GM12878 (cell line): Measurements from ENCODE around the gene ITLN1.

Experiments
- CHD1 ChIP-seq: IDR thresholded peaks from 2 replicates; pipeline ENCODE4 v1.6.1; 2012; ENCODE audit warnings: low read depth, low read length, improper control_type of control experiment
- CHD4 ChIP-seq: fragments of 200-600 bp; sonication (generic); IDR thresholded peaks from 2 replicates; pipeline ENCODE4 v1.6.1; 2016; ENCODE audit warnings: mild to moderate bottlenecking
- EGR1 ChIP-seq, 2 experiments: IDR thresholded peaks; 1 replicate in 1 of 2; 2 replicates in 1 of 2; pipeline ENCODE4 v1.6.1; 2011 to 2012; ENCODE audit warnings: low read depth in 2 of 2, low read length in 2 of 2, borderline replicate concordance in 1 of 2, mild to moderate bottlenecking in 1 of 2, moderate library complexity in 1 of 2
- NBN ChIP-seq: fragments of 450-650 bp; IDR thresholded peaks from 2 replicates; pipeline ENCODE4 v1.6.1; 2016
- POLR2AphosphoS5 ChIP-seq: IDR thresholded peaks from 2 replicates; pipeline ENCODE4 v1.6.1; 2011; ENCODE audit warnings: mild to moderate bottlenecking, low read length, inconsistent platforms
- TF ChIP-seq, protein P1 (sequence below), 3 experiments: IDR thresholded peaks in 2 of 3; conservative IDR thresholded peaks in 1 of 3; 2 replicates each; pipeline ENCODE4 v1.5.1; 2011; ENCODE audit warnings: low read depth in 3 of 3, low read length in 3 of 3, mild to moderate bottlenecking in 3 of 3, control low read depth in 2 of 3, moderate library complexity in 2 of 3, inconsistent platforms in 1 of 3, mixed read lengths in 1 of 3; ENCODE audit not compliant: control insufficient read depth in 2 of 3, insufficient read depth in 1 of 3; ENCODE audit errors: extremely low read depth in 1 of 3
- TF ChIP-seq, protein P2 (sequence below): IDR thresholded peaks from 2 replicates; pipeline ENCODE4 v1.6.1; 2012; ENCODE audit warnings: mild to moderate bottlenecking, low read depth, low read length

DNA sequence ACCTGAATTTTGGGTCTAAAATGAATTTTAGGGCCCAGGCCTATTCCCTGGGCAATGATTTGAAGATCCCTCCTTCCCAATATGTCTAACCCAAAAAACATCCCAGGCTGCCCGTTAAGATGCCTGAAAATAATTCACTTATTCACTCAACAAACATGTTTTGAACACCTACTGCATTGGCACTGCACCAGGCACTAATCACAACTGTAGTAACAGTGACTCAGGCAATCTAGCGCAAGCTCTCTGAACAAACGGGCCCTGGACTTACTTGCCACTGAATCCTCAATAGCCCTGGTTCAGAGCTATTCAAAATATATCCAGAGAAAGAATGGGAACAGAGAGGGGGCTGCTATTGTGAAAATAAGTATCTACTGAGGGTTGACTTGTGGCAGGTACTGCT lies 26.5 kb downstream of the ITLN1 start:
- TF ChIP-seq NBN (no peak), EGR1 (IDR thresholded peaks at IDR 0.05; ENCODE audit: borderline replicate concordance in 1 of 2, low read depth in 2 of 2, low read length in 2 of 2) (no peak), CHD1 (no peak), POLR2AphosphoS5 (no peak), CHD4 (no peak)
- TF ChIP-seq, protein P1, sequence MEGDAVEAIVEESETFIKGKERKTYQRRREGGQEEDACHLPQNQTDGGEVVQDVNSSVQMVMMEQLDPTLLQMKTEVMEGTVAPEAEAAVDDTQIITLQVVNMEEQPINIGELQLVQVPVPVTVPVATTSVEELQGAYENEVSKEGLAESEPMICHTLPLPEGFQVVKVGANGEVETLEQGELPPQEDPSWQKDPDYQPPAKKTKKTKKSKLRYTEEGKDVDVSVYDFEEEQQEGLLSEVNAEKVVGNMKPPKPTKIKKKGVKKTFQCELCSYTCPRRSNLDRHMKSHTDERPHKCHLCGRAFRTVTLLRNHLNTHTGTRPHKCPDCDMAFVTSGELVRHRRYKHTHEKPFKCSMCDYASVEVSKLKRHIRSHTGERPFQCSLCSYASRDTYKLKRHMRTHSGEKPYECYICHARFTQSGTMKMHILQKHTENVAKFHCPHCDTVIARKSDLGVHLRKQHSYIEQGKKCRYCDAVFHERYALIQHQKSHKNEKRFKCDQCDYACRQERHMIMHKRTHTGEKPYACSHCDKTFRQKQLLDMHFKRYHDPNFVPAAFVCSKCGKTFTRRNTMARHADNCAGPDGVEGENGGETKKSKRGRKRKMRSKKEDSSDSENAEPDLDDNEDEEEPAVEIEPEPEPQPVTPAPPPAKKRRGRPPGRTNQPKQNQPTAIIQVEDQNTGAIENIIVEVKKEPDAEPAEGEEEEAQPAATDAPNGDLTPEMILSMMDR (IDR thresholded peaks at IDR 0.05 in 2 of 3, conservative IDR thresholded peaks at IDR 0.05 in 1 of 3; ENCODE audit: control insufficient read depth in 2 of 3, extremely low read depth in 1 of 3, insufficient read depth in 1 of 3, low read depth in 3 of 3, low read length in 3 of 3) = no peak
- TF ChIP-seq, protein P2, sequence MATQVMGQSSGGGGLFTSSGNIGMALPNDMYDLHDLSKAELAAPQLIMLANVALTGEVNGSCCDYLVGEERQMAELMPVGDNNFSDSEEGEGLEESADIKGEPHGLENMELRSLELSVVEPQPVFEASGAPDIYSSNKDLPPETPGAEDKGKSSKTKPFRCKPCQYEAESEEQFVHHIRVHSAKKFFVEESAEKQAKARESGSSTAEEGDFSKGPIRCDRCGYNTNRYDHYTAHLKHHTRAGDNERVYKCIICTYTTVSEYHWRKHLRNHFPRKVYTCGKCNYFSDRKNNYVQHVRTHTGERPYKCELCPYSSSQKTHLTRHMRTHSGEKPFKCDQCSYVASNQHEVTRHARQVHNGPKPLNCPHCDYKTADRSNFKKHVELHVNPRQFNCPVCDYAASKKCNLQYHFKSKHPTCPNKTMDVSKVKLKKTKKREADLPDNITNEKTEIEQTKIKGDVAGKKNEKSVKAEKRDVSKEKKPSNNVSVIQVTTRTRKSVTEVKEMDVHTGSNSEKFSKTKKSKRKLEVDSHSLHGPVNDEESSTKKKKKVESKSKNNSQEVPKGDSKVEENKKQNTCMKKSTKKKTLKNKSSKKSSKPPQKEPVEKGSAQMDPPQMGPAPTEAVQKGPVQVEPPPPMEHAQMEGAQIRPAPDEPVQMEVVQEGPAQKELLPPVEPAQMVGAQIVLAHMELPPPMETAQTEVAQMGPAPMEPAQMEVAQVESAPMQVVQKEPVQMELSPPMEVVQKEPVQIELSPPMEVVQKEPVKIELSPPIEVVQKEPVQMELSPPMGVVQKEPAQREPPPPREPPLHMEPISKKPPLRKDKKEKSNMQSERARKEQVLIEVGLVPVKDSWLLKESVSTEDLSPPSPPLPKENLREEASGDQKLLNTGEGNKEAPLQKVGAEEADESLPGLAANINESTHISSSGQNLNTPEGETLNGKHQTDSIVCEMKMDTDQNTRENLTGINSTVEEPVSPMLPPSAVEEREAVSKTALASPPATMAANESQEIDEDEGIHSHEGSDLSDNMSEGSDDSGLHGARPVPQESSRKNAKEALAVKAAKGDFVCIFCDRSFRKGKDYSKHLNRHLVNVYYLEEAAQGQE = no peak
